ENCODE measurements around the gene LCTL. TPM values are rescaled to one million over a fixed set of nuclear protein-coding genes. Genes with fewer than 3 reads are reported as not detected.
A peak's percentile ranks its signal among the peaks of the same experiment; 100 is the strongest.

LCTL gene
- total and polyA plus RNA-seq, 5 experiments from 2014 or later = not detected

GRCh38 chr15:66542896-66543295, 22.9 kb downstream of the LCTL start:
- ATAC-seq (no peak), DNase-seq (no peak)
- H3K9me3 Mint-ChIP-seq = no peaks in the 10 kb centered on the region
- POLR2A ChIA-PET = no interaction called here
- H3K27me3 Mint-ChIP-seq = no peaks in the 10 kb centered on the region
- no peak overlapping the region for H3K27ac Mint-ChIP-seq
- H3K4me3 Mint-ChIP-seq = no peak overlapping the region
- peaks cover 0 to 2% (median 0%) of the 10 kb centered on the region in 4 donors for H3K4me1 Mint-ChIP-seq
- H3K36me3 Mint-ChIP-seq = peaks cover 13 to 50% (median 29%) of the 10 kb centered on the region in 3 donors

GRCh38 chr15:66535056-66535455, 30.7 kb downstream of the LCTL start:
- no peaks in the 10 kb centered on the region for H3K9me3 Mint-ChIP-seq
- H3K4me3 Mint-ChIP-seq = no peak overlapping the region
- peaks cover 9 to 47% (median 28%) of the 10 kb centered on the region in 3 donors for H3K36me3 Mint-ChIP-seq
- ATAC-seq (no peak), DNase-seq (no peak)
- H3K27me3 Mint-ChIP-seq = no peaks in the 10 kb centered on the region
- H3K27ac Mint-ChIP-seq = no peak overlapping the region
- H3K4me1 Mint-ChIP-seq = peaks cover 0 to 2% (median 0%) of the 10 kb centered on the region in 4 donors
- POLR2A ChIA-PET = no interaction called here

GRCh38 chr15:66524838-66525237, 41.0 kb downstream of the LCTL start:
- Mint-ChIP-seq H3K4me1 (no peaks in the 10 kb centered on the region), H3K4me3 (no peak overlapping the region), H3K27me3 (no peaks in the 10 kb centered on the region), H3K36me3 (peaks cover 5 to 68% (median 29%) of the 10 kb centered on the region in 3 donors), H3K27ac (peak overlapping the region in 3 of 10 donors; percentile 5 to 14 (median 8)), H3K9me3 (no peaks in the 10 kb centered on the region)
- POLR2A ChIA-PET = interaction anchor here (0.5 to 0.6 kb wide), 2 partner anchors 16 to 524 kb away, joined by 3 to 4 read pairs; no protein-coding TSS in a partner anchor
- DNase-seq = no peak
- ATAC-seq = no peak

DNA sequence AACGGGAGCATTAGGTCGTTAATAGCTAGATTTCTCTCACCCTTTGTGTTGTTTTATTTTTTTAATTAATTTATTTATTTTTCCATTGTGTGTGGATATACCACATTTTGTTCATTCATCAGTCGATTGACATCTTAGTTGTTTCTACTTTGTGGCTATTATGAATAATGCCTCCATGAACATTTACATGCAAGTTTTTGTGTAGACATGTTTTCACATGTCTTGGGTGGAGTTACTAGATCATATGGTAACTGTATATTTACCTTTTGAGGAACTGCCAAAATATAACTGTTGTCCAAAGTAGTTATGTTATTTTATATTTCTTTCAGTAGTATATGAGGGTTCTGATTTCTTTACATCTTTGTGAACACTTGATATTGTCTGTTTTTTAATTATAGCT, 41.9 kb downstream of the LCTL start:
- ATAC-seq (no peak), DNase-seq (no peak)
- no peaks in the 10 kb centered on the region for H3K4me1 Mint-ChIP-seq
- peaks cover 0 to 61% (median 25%) of the 10 kb centered on the region in 3 donors for H3K36me3 Mint-ChIP-seq
- H3K27ac Mint-ChIP-seq = no peak overlapping the region
- H3K4me3 Mint-ChIP-seq = no peak overlapping the region
- H3K9me3 Mint-ChIP-seq = no peaks in the 10 kb centered on the region
- no peaks in the 10 kb centered on the region for H3K27me3 Mint-ChIP-seq
- POLR2A ChIA-PET = no interaction called here

DNA sequence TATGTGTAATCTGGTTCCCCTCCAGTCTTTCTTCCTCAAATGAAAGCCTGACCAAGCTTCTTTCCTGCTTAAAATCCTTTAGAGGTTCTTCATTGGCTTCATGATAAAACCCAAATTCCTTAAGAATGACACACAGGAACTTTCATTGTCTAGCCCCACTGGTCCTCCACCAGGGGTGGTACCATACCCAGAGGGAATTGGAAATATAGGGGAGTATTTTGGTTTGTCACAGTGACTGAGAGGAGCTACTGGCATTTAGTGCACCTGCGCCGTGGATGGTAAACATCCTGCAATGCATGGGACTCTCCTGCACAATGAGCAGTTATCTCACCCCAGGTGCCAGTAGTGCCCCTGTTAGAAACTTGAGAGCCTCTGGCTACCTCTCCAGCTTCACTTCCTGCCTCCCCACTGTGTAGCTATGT, 49.9 kb downstream of the LCTL start:
- DNase-seq = no peak
- no peak overlapping the region for H3K4me3 Mint-ChIP-seq
- H3K27me3 Mint-ChIP-seq = no peaks in the 10 kb centered on the region
- H3K36me3 Mint-ChIP-seq = peaks cover 0 to 35% (median 9%) of the 10 kb centered on the region in 3 donors
- no peaks in the 10 kb centered on the region for H3K4me1 Mint-ChIP-seq
- ATAC-seq = no peak
- POLR2A ChIA-PET = no interaction called here
- peak overlapping the region in 1 of 10 donors; percentile 19 for H3K27ac Mint-ChIP-seq
- no peaks in the 10 kb centered on the region for H3K9me3 Mint-ChIP-seq

- Mint-ChIP-seq H3K4me3 (no peak overlapping the region), H3K4me1 (no peaks in the 10 kb centered on the region)
- no peak for DNase-seq
These were observed 51.2 kb downstream of the LCTL start for GRCh38 chr15:66514586-66514985.

GRCh38 chr15:66508293-66508883, 57.4 kb downstream of the LCTL start:
- Mint-ChIP-seq H3K4me3 (no peak overlapping the region), H3K27ac (no peak overlapping the region), H3K36me3 (peaks cover 0 to 11% (median 4%) of the 10 kb centered on the region in 3 donors), H3K4me1 (peaks cover 12 to 33% (median 25%) of the 10 kb centered on the region in 4 donors), H3K9me3 (no peaks in the 10 kb centered on the region), H3K27me3 (no peaks in the 10 kb centered on the region)
- POLR2A ChIA-PET = no interaction called here
- no peak for ATAC-seq
- DNase-seq = no peak

More at GRCh38 chr15:66514586-66514985, 51.2 kb downstream of the LCTL start:
- Mint-ChIP-seq H3K27ac (no peak overlapping the region), H3K27me3 (no peaks in the 10 kb centered on the region), H3K36me3 (peaks cover 0 to 31% (median 8%) of the 10 kb centered on the region in 3 donors), H3K9me3 (no peaks in the 10 kb centered on the region)
- ATAC-seq = no peak
- POLR2A ChIA-PET = no interaction called here

DNA sequence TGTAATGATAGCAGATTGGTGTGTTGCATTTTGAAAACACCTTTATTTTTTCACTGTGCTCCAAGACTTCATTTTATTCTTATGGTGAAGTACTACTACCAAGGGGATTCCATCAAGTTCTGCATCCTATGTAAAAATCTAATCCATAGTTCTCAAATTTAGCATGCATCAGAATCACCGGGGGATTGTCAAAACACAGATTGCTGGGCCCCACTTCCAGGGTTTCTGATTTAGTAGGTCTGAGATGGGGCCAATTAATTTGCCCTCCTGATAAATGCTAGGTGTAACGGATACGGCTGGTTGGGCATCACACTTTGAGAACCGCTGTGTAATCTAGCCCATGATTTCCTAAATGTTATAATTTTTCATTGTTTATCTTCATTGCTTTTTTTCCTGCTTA, 60.0 kb downstream of the LCTL start:
- H3K27ac Mint-ChIP-seq = peak overlapping the region; percentile 91 to 100 (median 99)
- no peaks in the 10 kb centered on the region for H3K9me3 Mint-ChIP-seq
- POLR2A ChIA-PET = interaction anchor here (0.7 to 3.2 kb wide), 5 partner anchors 10 to 211 kb away, joined by 3 to 14 read pairs (median 4); no protein-coding TSS in a partner anchor
- ATAC-seq = no peak
- H3K27me3 Mint-ChIP-seq = no peaks in the 10 kb centered on the region
- peaks cover 16 to 52% (median 45%) of the 10 kb centered on the region in 4 donors for H3K4me1 Mint-ChIP-seq
- peaks cover 4 to 36% (median 8%) of the 10 kb centered on the region in 3 donors for H3K36me3 Mint-ChIP-seq
- no peak for DNase-seq
- H3K4me3 Mint-ChIP-seq = peak overlapping the region; percentile 88 to 100 (median 100)

DNA sequence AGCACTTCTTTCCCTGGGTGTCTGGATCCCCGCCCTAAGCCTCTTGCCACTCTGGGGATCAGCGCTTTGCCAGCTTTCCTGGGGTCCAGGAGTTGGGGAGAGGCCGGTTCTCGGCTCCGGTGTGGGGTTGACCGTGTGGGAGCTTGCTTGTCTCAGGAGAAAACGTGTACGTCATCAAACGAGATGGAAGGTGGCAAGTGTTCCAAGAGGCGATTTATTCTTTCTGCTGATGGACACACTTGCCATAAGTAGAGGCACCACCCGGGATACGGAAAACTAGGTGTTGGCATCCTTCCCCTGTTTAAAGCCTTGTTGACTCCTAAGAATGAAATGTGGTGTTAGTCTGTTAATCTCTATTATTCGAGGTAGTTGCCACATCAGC, 60.4 kb downstream of the LCTL start:
- DNase-seq = no peak
- H3K27ac Mint-ChIP-seq = peak overlapping the region; percentile 91 to 100 (median 99)
- ATAC-seq = no peak
- POLR2A ChIA-PET = interaction anchor here (0.7 to 3.2 kb wide), 10 partner anchors 9 to 895 kb away, joined by 3 to 14 read pairs (median 3); partner anchors contain the start of gene INTS14
- no peaks in the 10 kb centered on the region for H3K9me3 Mint-ChIP-seq
- H3K4me3 Mint-ChIP-seq = peak overlapping the region; percentile 88 to 100 (median 100)
- H3K4me1 Mint-ChIP-seq = peaks cover 16 to 52% (median 45%) of the 10 kb centered on the region in 4 donors
- H3K27me3 Mint-ChIP-seq = no peaks in the 10 kb centered on the region
- H3K36me3 Mint-ChIP-seq = peaks cover 4 to 40% (median 11%) of the 10 kb centered on the region in 3 donors

GRCh38 chr15:66504563-66505429, 61.0 kb downstream of the LCTL start, which contains the start of the genes RPL4 and ZWILCH:
TSS of gene RPL4 (minus strand) at chr15:66504855. CDS start at chr15:66504790, 65 bp downstream.
TSS of gene ZWILCH (plus strand) at chr15:66505326. CDS start at chr15:66505339, 13 bp downstream.
- Mint-ChIP-seq H3K27me3 (no peaks in the 10 kb centered on the region), H3K4me3 (peak within 1 kb of the TSS; percentile 88 to 100 (median 100)), H3K4me1 (peaks cover 19 to 52% (median 47%) of the 10 kb centered on the region in 4 donors), H3K9me3 (no peaks in the 10 kb centered on the region), H3K27ac (peak within 1 kb of the TSS; percentile 91 to 100 (median 99)), H3K36me3 (peaks cover 7 to 46% (median 15%) of the 10 kb centered on the region in 3 donors)
- DNase-seq (peak; percentile 70 to 92 (median 80)), ATAC-seq (peak; percentile 86 to 90)
- POLR2A ChIA-PET = interaction anchor here (0.6 to 3.2 kb wide), 14 partner anchors 8 to 894 kb away, joined by 3 to 14 read pairs (median 3); partner anchors contain the start of gene INTS14

DNA sequence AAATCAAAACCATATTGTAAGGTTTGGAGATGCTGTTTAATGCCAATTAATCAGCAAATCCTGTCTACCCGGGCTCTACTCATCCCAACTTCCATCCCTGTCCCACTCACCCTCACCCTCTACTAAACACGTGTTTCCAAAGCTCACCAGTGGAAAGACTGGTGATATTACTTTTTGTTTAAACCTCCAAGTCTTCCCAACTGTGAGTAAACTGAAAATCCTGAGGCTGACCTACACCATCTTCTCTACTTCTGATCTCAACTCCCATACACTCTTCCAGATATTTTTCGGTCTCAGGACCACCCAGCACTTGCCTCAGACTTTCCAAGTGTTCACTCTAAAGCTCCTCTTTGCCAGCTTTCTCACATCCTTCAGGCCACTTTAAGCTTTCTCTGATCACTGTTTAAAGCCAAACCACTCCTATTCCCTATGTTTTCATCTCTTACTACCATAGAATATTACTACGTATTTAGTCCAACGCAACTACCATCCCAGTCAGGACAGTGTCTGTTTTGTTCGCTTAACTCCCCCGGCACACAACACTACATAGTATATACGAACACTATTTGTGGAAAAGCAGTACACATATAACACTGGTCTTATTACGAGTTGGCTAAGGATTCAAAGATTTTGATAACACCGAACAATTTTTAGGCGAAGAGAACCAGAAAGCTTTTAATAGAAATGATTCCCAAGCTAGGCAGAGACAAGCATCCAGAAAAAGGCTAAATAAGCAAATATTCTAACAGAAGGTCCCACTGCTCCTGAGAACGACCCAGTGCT, 61.8 kb downstream of the LCTL start:
- ATAC-seq (no peak), DNase-seq (no peak)
- H3K9me3 Mint-ChIP-seq = no peaks in the 10 kb centered on the region
- peaks cover 19 to 52% (median 49%) of the 10 kb centered on the region in 4 donors for H3K4me1 Mint-ChIP-seq
- H3K27ac Mint-ChIP-seq = peak overlapping the region; percentile 91 to 100 (median 99)
- H3K4me3 Mint-ChIP-seq = peak overlapping the region; percentile 88 to 100 (median 100)
- POLR2A ChIA-PET = interaction anchor here (0.6 to 3.2 kb wide), 9 partner anchors 32 to 212 kb away, joined by 3 to 14 read pairs (median 3); partner anchors contain the start of gene DIS3L
- peaks cover 7 to 51% (median 20%) of the 10 kb centered on the region in 3 donors for H3K36me3 Mint-ChIP-seq
- no peaks in the 10 kb centered on the region for H3K27me3 Mint-ChIP-seq
